Osteocyte (in vitro differentiated cells): ENCODE measurements around the gene IST1. TPM values are rescaled to one million over a fixed set of nuclear protein-coding genes. Genes with fewer than 3 reads are reported as not detected.

Source experiments
- DNase-seq: peaks from one replicate; pipeline ENCODE4 v3.0.0; 2021; ENCODE audit warnings: mixed read lengths; ENCODE audit not compliant: unreplicated experiment; ENCODE audit errors: extremely low spot score
- H3K27ac Mint-ChIP-seq: one replicate; pipeline ENCODE4 v1.8.0; 2021; ENCODE audit warnings: mild to moderate bottlenecking, mixed read lengths; ENCODE audit not compliant: unreplicated experiment
- H3K27me3 Mint-ChIP-seq: one replicate; pipeline ENCODE4 v1.8.0; 2021; ENCODE audit warnings: mixed read lengths; ENCODE audit not compliant: unreplicated experiment
- H3K36me3 Mint-ChIP-seq: one replicate; pipeline ENCODE4 v1.8.0; 2021; ENCODE audit warnings: mixed read lengths; ENCODE audit not compliant: unreplicated experiment
- H3K4me1 Mint-ChIP-seq: one replicate; pipeline ENCODE4 v1.8.0; 2021; ENCODE audit warnings: mixed read lengths; ENCODE audit not compliant: unreplicated experiment
- H3K4me3 Mint-ChIP-seq: one replicate; pipeline ENCODE4 v1.8.0; 2021; ENCODE audit warnings: mild to moderate bottlenecking, moderate library complexity, mixed read lengths; ENCODE audit not compliant: unreplicated experiment
- H3K9me3 Mint-ChIP-seq: one replicate; pipeline ENCODE4 v1.8.0; 2021; ENCODE audit warnings: mixed read lengths; ENCODE audit not compliant: unreplicated experiment
- CTCF ChIP-seq: fragments of 200-600 bp; sonication (generic); IDR thresholded peaks from 2 replicates; pipeline ENCODE4 v1.5.0; 2021; ENCODE audit warnings: antibody characterized with exemption, mild to moderate bottlenecking, moderate library complexity
- total RNA-seq: library from RNA; stranded (reverse); gene quantifications from 2 replicates; pipeline ENCODE4 v1.2.1, GENCODE V29; 2021

Gene IST1
- total RNA-seq, 1 donor from 2014 or later, result 230 TPM

DNA sequence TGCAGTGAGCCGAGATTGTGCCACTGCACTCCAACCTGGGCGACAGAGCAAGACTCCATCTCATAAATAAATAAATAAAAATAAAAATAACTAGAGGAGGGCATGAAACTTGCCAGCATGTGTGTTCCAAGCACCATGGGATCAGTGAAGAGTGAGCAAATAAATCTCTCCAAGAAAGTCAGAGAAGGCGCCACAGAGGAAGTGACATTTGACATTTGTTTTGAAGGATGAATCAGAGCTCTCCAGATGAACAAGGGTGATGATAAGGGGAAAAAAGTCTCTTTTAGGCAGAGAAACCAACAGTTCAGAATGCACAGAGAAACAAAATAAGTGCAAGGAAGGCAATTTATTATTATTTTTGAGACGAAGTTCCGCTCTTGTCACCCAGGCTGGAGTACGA lies 50.3 kb downstream of the IST1 start:
- H3K4me3 Mint-ChIP-seq, result no peak overlapping the region
- H3K4me1 Mint-ChIP-seq, result no peaks in the 10 kb centered on the region
- TF ChIP-seq CTCF, result no peak
- H3K36me3 Mint-ChIP-seq, result no peaks in the 10 kb centered on the region
- H3K9me3 Mint-ChIP-seq, result no peaks in the 10 kb centered on the region
- H3K27me3 Mint-ChIP-seq, result peaks cover 19% of the 10 kb centered on the region
- no peak for DNase-seq
- H3K27ac Mint-ChIP-seq, result no peak overlapping the region

- no peak overlapping the region for H3K27ac Mint-ChIP-seq
These were observed 57.5 kb downstream of the IST1 start for GRCh38 chr16:71952825-71953224.

DNA sequence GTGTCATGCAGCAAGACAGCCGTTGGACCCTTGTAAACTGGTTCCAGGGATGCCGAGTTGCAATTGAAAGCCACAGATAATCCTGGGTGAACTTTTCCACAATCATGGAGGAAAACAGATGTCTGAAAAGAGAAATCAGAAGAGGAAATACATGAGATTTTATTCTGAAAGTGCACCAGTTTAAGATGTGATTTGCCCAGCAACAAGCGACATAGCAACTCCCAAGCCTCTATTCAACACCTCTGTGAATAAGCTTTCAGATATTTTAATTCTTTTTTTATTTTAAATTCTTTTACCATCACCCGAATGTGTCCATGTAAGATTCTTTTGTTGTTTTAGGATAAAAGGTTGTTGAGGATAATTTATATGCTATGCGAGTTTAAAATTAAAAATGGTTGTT lies 58.8 kb downstream of the IST1 start:
- H3K4me1 Mint-ChIP-seq, result no peaks in the 10 kb centered on the region
- no peak for DNase-seq
- no peak overlapping the region for H3K4me3 Mint-ChIP-seq
- TF ChIP-seq CTCF, result no peak
- H3K27me3 Mint-ChIP-seq, result peaks cover 18% of the 10 kb centered on the region
- H3K27ac Mint-ChIP-seq, result no peak overlapping the region
- H3K9me3 Mint-ChIP-seq, result no peaks in the 10 kb centered on the region
- H3K36me3 Mint-ChIP-seq, result no peaks in the 10 kb centered on the region

More at GRCh38 chr16:71952825-71953224, 57.5 kb downstream of the IST1 start:
- Mint-ChIP-seq H3K4me3 (no peak overlapping the region), H3K36me3 (no peaks in the 10 kb centered on the region), H3K4me1 (no peaks in the 10 kb centered on the region), H3K9me3 (no peaks in the 10 kb centered on the region), H3K27me3 (peaks cover 17% of the 10 kb centered on the region)
- no peak for TF ChIP-seq CTCF
- no peak for DNase-seq

DNA sequence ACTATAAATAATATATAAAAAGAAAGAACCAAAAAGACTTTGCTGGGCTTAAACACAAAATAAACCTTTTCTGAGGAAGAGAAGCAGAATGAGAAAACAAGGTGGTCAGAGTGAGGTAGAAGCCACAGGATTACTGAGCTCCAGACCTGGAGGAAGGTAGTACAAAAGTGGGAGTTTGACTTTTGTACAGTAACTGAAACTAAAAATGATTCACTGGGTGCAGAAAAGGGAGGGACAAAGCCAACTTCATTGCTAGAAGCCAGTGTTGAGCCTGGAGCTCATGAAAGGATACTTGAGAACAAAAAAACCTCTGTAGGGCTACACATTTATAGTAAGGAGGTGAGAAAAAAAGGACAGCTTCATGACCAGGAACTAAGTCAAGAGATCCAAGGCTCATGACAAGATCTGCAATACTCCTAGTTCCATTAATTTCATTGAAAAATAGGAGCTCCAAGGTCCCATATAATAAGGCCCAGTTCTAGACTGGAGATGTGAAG lies 59.4 kb downstream of the IST1 start:
- Mint-ChIP-seq H3K27me3 (peaks cover 21% of the 10 kb centered on the region), H3K27ac (no peak overlapping the region), H3K4me1 (no peaks in the 10 kb centered on the region), H3K4me3 (no peak overlapping the region), H3K9me3 (no peaks in the 10 kb centered on the region), H3K36me3 (no peaks in the 10 kb centered on the region)
- no peak for DNase-seq
- no peak for TF ChIP-seq CTCF

GRCh38 chr16:71956486-71956885 lies 61.2 kb downstream of the IST1 start:
- Mint-ChIP-seq H3K4me1 (peaks cover 2% of the 10 kb centered on the region), H3K27me3 (peaks cover 21% of the 10 kb centered on the region), H3K4me3 (no peak overlapping the region), H3K9me3 (no peaks in the 10 kb centered on the region), H3K27ac (no peak overlapping the region), H3K36me3 (no peaks in the 10 kb centered on the region)
- DNase-seq, result no peak
- TF ChIP-seq CTCF, result no peak
